ENCODE data around the gene TIMM22. TPM values are rescaled to one million over a fixed set of nuclear protein-coding genes. Genes with fewer than 3 reads are reported as not detected.

TIMM22 gene
- polyA plus RNA-seq, 4 donors = 15.6 to 16.3 (median 15.7) TPM

DNA sequence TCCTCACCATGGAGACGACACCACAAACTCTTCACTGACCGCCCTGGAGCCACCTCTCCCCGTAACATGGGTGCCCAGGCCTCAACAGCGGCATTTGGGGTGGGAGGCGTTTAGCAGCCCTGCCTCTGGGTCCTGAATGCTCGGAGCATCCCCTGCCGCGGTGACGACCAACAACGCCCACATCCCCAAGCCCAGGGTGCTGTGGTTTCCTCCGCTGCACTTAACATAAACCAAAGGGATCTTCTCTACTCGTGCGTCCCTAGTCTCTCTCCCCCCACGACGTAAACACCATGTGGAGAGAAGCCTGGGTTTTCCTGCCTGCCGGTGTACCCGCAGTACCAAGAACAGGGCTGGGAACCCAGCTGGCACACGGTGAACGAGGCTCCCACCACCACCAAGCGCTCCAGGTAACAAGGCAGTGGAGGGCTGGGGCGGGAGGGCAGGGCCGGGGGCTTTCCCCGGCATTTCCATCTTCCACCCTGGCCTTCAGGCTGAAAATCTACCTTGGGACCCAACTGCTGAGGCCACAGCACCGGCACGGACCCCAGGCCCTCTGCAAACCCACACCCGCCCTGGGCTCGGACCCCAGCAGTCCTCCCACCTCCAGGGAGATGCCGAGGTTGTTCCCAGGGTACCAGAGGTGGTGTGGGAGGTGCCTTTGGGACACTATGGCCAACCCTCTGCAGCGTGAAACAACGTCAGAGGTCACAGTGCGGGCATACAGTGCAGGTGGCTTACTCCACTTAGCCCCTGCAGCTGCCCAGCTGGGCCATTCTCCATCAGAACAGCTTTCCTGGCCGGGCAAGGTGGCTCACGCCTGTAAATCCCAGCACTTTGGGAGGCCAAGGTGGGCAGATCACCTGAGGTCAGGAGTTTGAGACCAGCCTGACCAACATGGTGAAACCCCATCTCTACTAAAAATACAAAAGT is 54.3 kb downstream of the TIMM22 start:
- DNase-seq (ENCODE audit: low read depth in 4 of 4, low spot score in 3 of 4) = no peak

Other genes with a start within 250 kb of the TIMM22 start
- 10 to 100 TPM; 21.5 to 24.1 (median 22.8) TPM for gene GEMIN4, start 244.9 kb upstream of the TIMM22 start, polyA plus RNA-seq (ENCODE audit: insufficient read length in 4 of 4)
- 100 to 1,000 TPM; 108 to 136 (median 119) TPM for gene GLOD4, start 214.8 kb upstream of the TIMM22 start, polyA plus RNA-seq (ENCODE audit: insufficient read length in 4 of 4)
- 10 to 100 TPM; 16.6 to 20.7 (median 18.6) TPM for gene MRM3, start 214.8 kb upstream of the TIMM22 start, polyA plus RNA-seq (ENCODE audit: insufficient read length in 4 of 4)
- 10 to 100 TPM; 33.3 to 42.1 (median 38.8) TPM for gene NXN, start 17.4 kb upstream of the TIMM22 start, polyA plus RNA-seq (ENCODE audit: insufficient read length in 4 of 4)
- gene ABR, start 182.9 kb downstream of the TIMM22 start, polyA plus RNA-seq (ENCODE audit: insufficient read length in 4 of 4) = 10 to 100 TPM; 46.3 to 53.3 (median 49.0) TPM